ENCODE data around the gene CYSLTR2. TPM values are rescaled to one million over a fixed set of nuclear protein-coding genes. Genes with fewer than 3 reads are reported as not detected.
"Not testable (repeated sequence)": the region's sequence is repeated elsewhere in the genome, so short reads cannot be mapped to it uniquely, and the experiment has no call there.

CYSLTR2 gene
- total and polyA plus RNA-seq, 3 experiments from 2014 or later: 0.33 to 2.4 (median 2.2) TPM

DNA sequence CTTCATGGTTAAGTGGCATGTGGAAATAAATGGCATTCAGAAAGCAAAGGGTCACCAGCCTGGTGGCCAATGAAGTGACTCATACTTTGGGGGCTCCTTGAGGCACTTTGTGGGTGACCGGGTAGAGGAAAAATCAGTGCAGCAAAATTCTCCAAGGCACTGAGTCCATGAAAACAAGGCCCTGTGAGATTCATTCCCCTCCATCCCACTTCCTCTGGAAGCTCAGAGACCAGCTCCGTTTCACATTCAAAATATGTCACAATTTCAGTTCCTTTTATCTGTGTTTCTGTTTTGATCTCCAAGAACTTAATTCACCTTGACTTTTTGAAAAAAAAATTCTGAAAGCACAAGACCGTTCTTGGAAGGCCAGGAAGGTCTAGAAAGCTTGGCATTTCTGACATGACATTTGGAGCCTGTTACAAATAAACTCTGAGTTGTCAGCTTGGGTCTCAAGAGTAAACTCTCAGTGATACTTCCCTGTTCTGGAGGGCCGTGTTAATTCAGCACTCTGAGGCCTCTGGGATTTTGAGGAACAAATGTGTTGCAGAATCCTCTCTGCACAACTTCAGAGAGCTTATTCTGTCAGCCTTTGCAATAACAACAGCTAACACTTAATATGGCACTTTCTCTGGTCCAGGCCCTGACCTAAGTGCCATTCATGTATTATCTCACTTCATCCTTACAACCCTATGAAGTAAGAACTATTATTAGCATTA is 6.8 kb downstream of the CYSLTR2 start:
- no peak overlapping the region for H3K27ac ChIP-seq (ENCODE audit: low read depth, low read length)
- Mint-ChIP-seq H3K9me3 (peaks cover 11 to 20% (median 15%) of the 10 kb centered on the region in 5 donors), H3K27ac (no peak overlapping the region), H3K4me3 (no peak overlapping the region), H3K27me3 (no peaks in the 10 kb centered on the region), H3K4me1 (peaks cover 11 to 56% (median 50%) of the 10 kb centered on the region in 3 donors), H3K36me3 (peaks cover under 1 to 16% (median 1%) of the 10 kb centered on the region in 3 donors)
- peaks cover 10% of the 10 kb centered on the region for H3K4me1 ChIP-seq (ENCODE audit: insufficient read depth, low read length)
- POLR2A ChIA-PET: no interaction called here
- no peak for DNase-seq
- no peaks in the 10 kb centered on the region for H3K9me3 ChIP-seq (ENCODE audit: low read length)
- CTCF ChIA-PET: no interaction called here
- H3K36me3 ChIP-seq (ENCODE audit: insufficient read depth, low read length): no peaks in the 10 kb centered on the region
- H3K27me3 ChIP-seq (ENCODE audit: insufficient read depth, low read length, poor library complexity, severe bottlenecking): no peaks in the 10 kb centered on the region
- H3K4me3 ChIP-seq (ENCODE audit: low read length): no peak overlapping the region

DNA sequence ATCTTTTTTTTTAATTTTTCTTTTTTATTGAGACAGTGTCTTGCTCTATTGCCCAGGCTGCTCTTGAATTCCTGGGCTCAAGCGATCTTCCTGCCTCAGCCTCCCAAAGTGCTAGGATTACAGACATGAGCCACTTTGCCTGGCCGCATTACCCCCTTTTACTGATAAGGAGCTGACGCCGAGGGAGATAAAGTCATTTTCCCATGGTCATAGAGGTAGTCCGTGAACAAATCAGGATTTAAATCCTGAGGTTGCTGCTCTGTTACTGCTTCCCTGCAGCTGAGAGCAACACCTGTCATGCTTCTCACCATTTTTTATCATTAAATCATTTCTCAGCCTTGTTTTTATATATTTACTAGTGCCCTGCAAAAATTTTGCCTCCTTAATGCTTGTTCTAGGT is 7.4 kb downstream of the CYSLTR2 start:
- Mint-ChIP-seq H3K27me3 (no peaks in the 10 kb centered on the region), H3K27ac (no peak overlapping the region), H3K36me3 (peaks cover 2 to 22% (median 4%) of the 10 kb centered on the region in 3 donors), H3K4me3 (no peak overlapping the region), H3K9me3 (peaks cover 17 to 25% (median 20%) of the 10 kb centered on the region in 5 donors), H3K4me1 (peaks cover 11 to 51% (median 46%) of the 10 kb centered on the region in 3 donors)
- Histone ChIP-seq H3K4me3 (ENCODE audit: low read length) (no peak overlapping the region), H3K4me1 (ENCODE audit: insufficient read depth, low read length) (peaks cover 7% of the 10 kb centered on the region), H3K36me3 (ENCODE audit: insufficient read depth, low read length) (no peaks in the 10 kb centered on the region), H3K27me3 (ENCODE audit: insufficient read depth, low read length, poor library complexity, severe bottlenecking) (no peaks in the 10 kb centered on the region), H3K27ac (ENCODE audit: low read depth, low read length) (no peak overlapping the region), H3K9me3 (ENCODE audit: low read length) (peaks cover 3% of the 10 kb centered on the region)
- POLR2A ChIA-PET: no interaction called here
- DNase-seq: no peak
- CTCF ChIA-PET: no interaction called here

DNA sequence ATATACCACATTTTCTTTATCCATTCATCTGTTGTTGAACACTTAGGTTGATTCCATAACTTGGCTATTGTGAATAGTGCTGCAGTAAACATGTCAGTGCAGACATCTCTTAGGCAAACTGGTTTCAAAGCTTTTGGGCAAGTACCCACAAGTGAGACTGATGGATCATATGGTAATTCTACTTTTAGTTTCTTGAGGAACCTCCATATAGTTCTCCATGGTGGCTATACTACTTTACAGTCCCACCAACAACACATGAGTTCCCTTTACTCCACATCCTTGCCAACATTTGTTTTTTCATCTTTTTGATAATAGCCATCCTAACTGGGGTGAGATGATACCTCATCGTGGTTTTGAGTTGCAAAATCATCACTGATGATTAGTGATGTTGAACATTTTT is 8.5 kb downstream of the CYSLTR2 start:
- ChIA-PET CTCF (no interaction called here), POLR2A (no interaction called here)
- H3K9me3 ChIP-seq (ENCODE audit: low read length): peaks cover 14% of the 10 kb centered on the region
- H3K27me3 Mint-ChIP-seq: no peaks in the 10 kb centered on the region
- H3K4me3 Mint-ChIP-seq: no peak overlapping the region
- H3K36me3 ChIP-seq (ENCODE audit: insufficient read depth, low read length): no peaks in the 10 kb centered on the region
- H3K4me3 ChIP-seq (ENCODE audit: low read length): no peak overlapping the region
- no peak for DNase-seq
- H3K4me1 Mint-ChIP-seq: peaks cover 11 to 47% (median 40%) of the 10 kb centered on the region in 3 donors
- H3K36me3 Mint-ChIP-seq: peaks cover 5 to 29% (median 6%) of the 10 kb centered on the region in 3 donors
- H3K9me3 Mint-ChIP-seq: peaks cover 26 to 37% (median 28%) of the 10 kb centered on the region in 5 donors
- peaks cover 7% of the 10 kb centered on the region for H3K4me1 ChIP-seq (ENCODE audit: insufficient read depth, low read length)
- no peak overlapping the region for H3K27ac ChIP-seq (ENCODE audit: low read depth, low read length)
- H3K27me3 ChIP-seq (ENCODE audit: insufficient read depth, low read length, poor library complexity, severe bottlenecking): no peaks in the 10 kb centered on the region
- peak overlapping the region in 2 of 8 donors; percentile 20 to 40 for H3K27ac Mint-ChIP-seq

DNA sequence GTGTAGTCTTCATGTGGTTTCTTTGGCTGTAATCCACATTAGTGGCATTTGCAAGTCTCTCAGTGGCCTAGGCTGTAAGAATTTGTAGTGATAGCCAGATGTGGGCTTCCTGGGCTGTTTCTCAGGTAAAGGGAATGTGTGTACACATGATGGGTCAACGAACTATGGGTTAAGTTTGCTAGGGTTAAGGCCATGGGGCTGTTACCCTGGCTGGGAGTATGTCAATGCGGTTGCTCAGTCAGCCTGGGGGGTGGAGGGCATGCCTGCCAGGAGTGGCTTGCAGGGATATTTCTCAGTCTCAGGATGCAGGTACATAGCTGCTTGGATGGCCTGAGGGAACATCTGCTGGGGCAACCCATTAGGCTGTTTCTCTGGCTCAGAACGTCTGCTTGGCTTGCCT is 13.4 kb downstream of the CYSLTR2 start:
- ChIA-PET CTCF (interaction anchor here (1.0 kb wide), 1 partner anchor 9 kb away, joined by 3 read pairs; no protein-coding TSS in a partner anchor), POLR2A (no interaction called here)
- no peaks in the 10 kb centered on the region for H3K36me3 ChIP-seq (ENCODE audit: insufficient read depth, low read length)
- no peaks in the 10 kb centered on the region for H3K4me1 ChIP-seq (ENCODE audit: insufficient read depth, low read length)
- no peak overlapping the region for H3K4me3 ChIP-seq (ENCODE audit: low read length)
- Mint-ChIP-seq H3K36me3 (peaks cover 11 to 63% (median 17%) of the 10 kb centered on the region in 3 donors), H3K27ac (peak overlapping the region in 1 of 8 donors; percentile 36), H3K9me3 (peaks cover 36 to 72% (median 67%) of the 10 kb centered on the region in 5 donors), H3K27me3 (peaks cover 0 to 2% of the 10 kb centered on the region in 2 donors), H3K4me3 (no peak overlapping the region), H3K4me1 (peaks cover 11 to 34% (median 15%) of the 10 kb centered on the region in 3 donors)
- no peak overlapping the region for H3K27ac ChIP-seq (ENCODE audit: low read depth, low read length)
- no peaks in the 10 kb centered on the region for H3K27me3 ChIP-seq (ENCODE audit: insufficient read depth, low read length, poor library complexity, severe bottlenecking)
- peaks cover 14% of the 10 kb centered on the region for H3K9me3 ChIP-seq (ENCODE audit: low read length)
- DNase-seq: no peak

DNA sequence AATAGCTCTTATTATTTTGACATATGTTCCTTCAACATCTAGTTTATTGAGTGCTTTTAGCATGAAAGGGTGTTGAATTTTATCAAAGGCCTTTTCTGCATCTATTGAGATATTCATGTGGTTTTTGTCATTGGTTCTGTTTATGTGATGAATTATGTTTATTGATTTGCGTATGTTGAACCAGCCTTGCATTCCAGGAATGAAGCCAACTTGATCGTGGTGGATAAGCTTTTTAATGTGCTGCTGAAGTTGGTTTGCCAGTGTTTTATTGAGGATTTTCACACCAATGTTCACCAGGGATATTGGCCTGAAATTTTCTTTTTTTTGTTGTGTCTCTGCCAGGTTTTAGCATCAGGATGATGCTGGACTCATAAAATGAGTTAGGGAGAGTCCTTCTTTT is 17.7 kb downstream of the CYSLTR2 start:
- H3K27me3 ChIP-seq (ENCODE audit: insufficient read depth, low read length, poor library complexity, severe bottlenecking); H3K27ac ChIP-seq (ENCODE audit: low read depth, low read length); DNase-seq; H3K9me3 ChIP-seq (ENCODE audit: low read length); H3K27me3 Mint-ChIP-seq; H3K4me3 ChIP-seq (ENCODE audit: low read length); POLR2A ChIA-PET; H3K36me3 ChIP-seq (ENCODE audit: insufficient read depth, low read length); H3K4me1 ChIP-seq (ENCODE audit: insufficient read depth, low read length); H3K4me3 Mint-ChIP-seq; H3K27ac Mint-ChIP-seq: not testable (repeated sequence)
- CTCF ChIA-PET: interaction anchor here (1.3 kb wide), 1 partner anchor 9 kb away, joined by 3 read pairs; no protein-coding TSS in a partner anchor
- peaks cover 9 to 59% (median 14%) of the 10 kb centered on the region in 3 donors for H3K36me3 Mint-ChIP-seq
- peaks cover 15 to 68% (median 44%) of the 10 kb centered on the region in 5 donors for H3K9me3 Mint-ChIP-seq
- H3K4me1 Mint-ChIP-seq: peaks cover 0 to 25% (median 4%) of the 10 kb centered on the region in 3 donors

GRCh38 chr13:48675247-48675646 is 21.5 kb downstream of the CYSLTR2 start:
- ChIA-PET POLR2A (no interaction called here), CTCF (no interaction called here)
- no peak overlapping the region for H3K4me3 ChIP-seq (ENCODE audit: low read length)
- Mint-ChIP-seq H3K36me3 (peaks cover 9 to 36% (median 12%) of the 10 kb centered on the region in 3 donors), H3K4me1 (peaks cover 7 to 30% (median 19%) of the 10 kb centered on the region in 3 donors), H3K27me3 (peaks cover 0 to 5% of the 10 kb centered on the region in 2 donors), H3K27ac (no peak overlapping the region), H3K4me3 (no peak overlapping the region), H3K9me3 (peaks cover 6 to 33% (median 20%) of the 10 kb centered on the region in 5 donors)
- DNase-seq: no peak
- no peak overlapping the region for H3K27ac ChIP-seq (ENCODE audit: low read depth, low read length)
- no peaks in the 10 kb centered on the region for H3K9me3 ChIP-seq (ENCODE audit: low read length)
- H3K27me3 ChIP-seq (ENCODE audit: insufficient read depth, low read length, poor library complexity, severe bottlenecking): no peaks in the 10 kb centered on the region
- H3K4me1 ChIP-seq (ENCODE audit: insufficient read depth, low read length): no peaks in the 10 kb centered on the region
- no peaks in the 10 kb centered on the region for H3K36me3 ChIP-seq (ENCODE audit: insufficient read depth, low read length)

GRCh38 chr13:48678316-48678715 is 24.6 kb downstream of the CYSLTR2 start:
- Mint-ChIP-seq H3K27me3 (peaks cover 0 to 5% of the 10 kb centered on the region in 2 donors), H3K27ac (peak overlapping the region in 4 of 8 donors; percentile 16 to 67 (median 28)), H3K36me3 (peaks cover 0 to 11% (median 4%) of the 10 kb centered on the region in 3 donors), H3K4me3 (no peak overlapping the region), H3K4me1 (peaks cover 7 to 30% (median 19%) of the 10 kb centered on the region in 3 donors), H3K9me3 (peaks cover 0 to 7% (median 3%) of the 10 kb centered on the region in 5 donors)
- Histone ChIP-seq H3K27ac (ENCODE audit: low read depth, low read length) (no peak overlapping the region), H3K4me3 (ENCODE audit: low read length) (no peak overlapping the region), H3K4me1 (ENCODE audit: insufficient read depth, low read length) (no peaks in the 10 kb centered on the region), H3K9me3 (ENCODE audit: low read length) (no peaks in the 10 kb centered on the region), H3K27me3 (ENCODE audit: insufficient read depth, low read length, poor library complexity, severe bottlenecking) (no peaks in the 10 kb centered on the region), H3K36me3 (ENCODE audit: insufficient read depth, low read length) (no peaks in the 10 kb centered on the region)
- CTCF ChIA-PET: no interaction called here
- DNase-seq: no peak
- POLR2A ChIA-PET: interaction anchor here (0.6 kb wide), 1 partner anchor 93 kb away, joined by 6 read pairs; no protein-coding TSS in a partner anchor

DNA sequence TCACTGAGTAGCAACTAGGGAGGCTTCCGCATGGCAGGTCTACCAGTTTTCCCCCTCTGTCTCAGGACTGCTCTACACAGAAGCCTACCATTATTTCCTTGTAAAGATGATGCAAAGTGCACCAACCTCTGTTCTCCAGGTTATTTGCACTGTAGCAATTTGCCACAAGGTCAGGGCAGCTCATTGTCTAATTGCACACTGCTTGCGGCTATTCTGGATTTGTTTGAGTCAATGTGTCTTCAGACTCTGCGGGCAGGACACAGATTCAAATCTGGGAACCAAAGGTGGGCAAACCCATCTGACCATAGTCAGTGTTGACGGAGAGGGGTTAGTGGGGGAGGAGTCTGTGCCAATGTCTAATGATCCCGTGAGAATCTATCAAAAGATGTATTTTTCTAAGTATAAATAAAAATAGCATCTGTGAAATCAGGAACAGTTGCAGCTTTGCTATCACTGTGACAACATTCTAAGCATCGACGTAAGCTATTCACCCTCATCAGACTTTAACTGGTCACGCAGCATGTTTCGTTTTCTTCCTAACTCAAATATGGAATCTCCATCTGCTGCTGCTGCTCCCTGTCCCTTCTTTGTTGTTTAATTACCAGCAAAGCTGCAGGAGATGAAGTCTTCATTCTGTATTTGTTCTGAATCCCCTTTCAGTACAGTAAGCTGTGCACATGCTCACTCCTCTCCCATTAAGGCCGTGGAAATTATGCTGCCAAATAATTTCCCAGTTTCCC is 26.4 kb downstream of the CYSLTR2 start:
- no peak for DNase-seq
- Mint-ChIP-seq H3K27me3 (peaks cover 0 to 5% of the 10 kb centered on the region in 2 donors), H3K4me1 (peaks cover 7 to 31% (median 19%) of the 10 kb centered on the region in 3 donors), H3K36me3 (peaks cover 0 to 5% (median 0%) of the 10 kb centered on the region in 3 donors), H3K4me3 (no peak overlapping the region), H3K9me3 (no peaks in the 10 kb centered on the region), H3K27ac (peak overlapping the region in 1 of 8 donors; percentile 39)
- H3K9me3 ChIP-seq (ENCODE audit: low read length): no peaks in the 10 kb centered on the region
- H3K4me1 ChIP-seq (ENCODE audit: insufficient read depth, low read length): no peaks in the 10 kb centered on the region
- POLR2A ChIA-PET: no interaction called here
- H3K27me3 ChIP-seq (ENCODE audit: insufficient read depth, low read length, poor library complexity, severe bottlenecking): no peaks in the 10 kb centered on the region
- no peak overlapping the region for H3K27ac ChIP-seq (ENCODE audit: low read depth, low read length)
- CTCF ChIA-PET: interaction anchor here (1.2 kb wide), 1 partner anchor 9 kb away, joined by 3 read pairs; no protein-coding TSS in a partner anchor
- no peak overlapping the region for H3K4me3 ChIP-seq (ENCODE audit: low read length)
- H3K36me3 ChIP-seq (ENCODE audit: insufficient read depth, low read length): no peaks in the 10 kb centered on the region
